Panc1 (cell line): ENCODE results near the gene FNDC8. TPM values are rescaled to one million over a fixed set of nuclear protein-coding genes. Genes with fewer than 3 reads are reported as not detected.

Experiments used
- ATAC-seq: fragments of 200-7000 bp; cut with Tn5 transposase; 2 replicates; pipeline ENCODE4 v1.9.1; 2020; ENCODE audit warnings: mild to moderate bottlenecking, moderate library complexity
- BruUV-seq: library from RNA; stranded (reverse); fragments of 400-500 nt; replicated peaks from 2 replicates; lab custom pipeline; 2021; lab: Mats Ljungman, UMichigan
- CTCF ChIA-PET: fragments of 300-600 bp; sonication (Branson Sonifier 250); formaldehyde crosslinking; loops from one replicate; lab custom pipeline; 2022; ENCODE audit warnings: antibody characterized with exemption; lab: Charles Lee
- POLR2A ChIA-PET: fragments of 300-600 bp; sonication (Branson Sonifier 250); formaldehyde crosslinking; loops from one replicate; lab custom pipeline; 2022; ENCODE audit warnings: antibody characterized with exemption; lab: Charles Lee
- DNase-seq: peaks from one replicate; pipeline ENCODE4 v3.0.0-alpha.2; 2010; ENCODE audit warnings: low read depth, low spot score
- H3K27ac ChIP-seq: 2 replicates; pipeline ENCODE4 v1.5.1; 2011; ENCODE audit warnings: mild to moderate bottlenecking, low read length, inconsistent platforms
- H3K27me3 ChIP-seq: fragments of 200-500 bp; sonication (Bioruptor generic); 2 replicates; pipeline ENCODE4 v1.6.0; 2014; ENCODE audit warnings: low read length, inconsistent platforms; ENCODE audit not compliant: control insufficient read depth, insufficient read depth
- H3K36me3 ChIP-seq: fragments of 200-500 bp; sonication (Bioruptor generic); 2 replicates; pipeline ENCODE4 v1.5.1; 2014; ENCODE audit warnings: inconsistent platforms, mild to moderate bottlenecking, low read length, moderate library complexity; ENCODE audit not compliant: control insufficient read depth, insufficient read depth
- H3K4me1 ChIP-seq: 2 replicates; pipeline ENCODE4 v1.5.1; 2011; ENCODE audit warnings: inconsistent platforms, mild to moderate bottlenecking, low read length, moderate library complexity; ENCODE audit not compliant: control insufficient read depth, insufficient read depth
- H3K4me3 ChIP-seq, 2 experiments: 2 replicates each; pipeline ENCODE4 v1.5.1; 2011 to 2012; ENCODE audit warnings: low read depth in 2 of 2, low read length in 2 of 2, mild to moderate bottlenecking in 2 of 2, inconsistent platforms in 1 of 2, moderate library complexity in 1 of 2
- H3K9me3 ChIP-seq: fragments of 200-500 bp; sonication (Bioruptor generic); 2 replicates; pipeline ENCODE4 v1.5.1; 2014; ENCODE audit warnings: low read depth, mild to moderate bottlenecking, inconsistent platforms, low read length, moderate library complexity; ENCODE audit not compliant: control insufficient read depth, insufficient read depth
- POLR2AphosphoS5 ChIP-seq: IDR thresholded peaks from 2 replicates; pipeline ENCODE4 v1.6.1; 2012; ENCODE audit warnings: mild to moderate bottlenecking, low read depth, low read length, moderate library complexity
- SIN3A ChIP-seq: IDR thresholded peaks from 2 replicates; pipeline ENCODE4 v1.6.1; 2012; ENCODE audit warnings: low read depth, mild to moderate bottlenecking, low read length, moderate library complexity, borderline replicate concordance; ENCODE audit not compliant: insufficient read depth
- TCF7L2 ChIP-seq: IDR thresholded peaks from 2 replicates; pipeline ENCODE4 v1.6.1; 2011; ENCODE audit warnings: mild to moderate bottlenecking, low read depth, low read length, inconsistent platforms
- in situ Hi-C: cut with HindIII; loops from 2 replicates; pipeline ENCODE4 v1.10.0; 2016; ENCODE audit warnings: low sequenced_read_pairs, low pct_unique_long_range_greater_than_20kb
- intact Hi-C: fragments of 100-400 bp; cut with micrococcal nuclease; formaldehyde crosslinking; loops from one replicate; pipeline ENCODE4 v1.10.0; 2022; ENCODE audit not compliant: unreplicated experiment
- total RNA-seq: library from RNA; stranded (reverse); gene quantifications from one replicate; pipeline ENCODE4 v1.2.1, GENCODE V29; 2021; ENCODE audit not compliant: unreplicated experiment
- TF ChIP-seq, protein P1 (sequence below), 2 experiments: IDR thresholded peaks; 2 replicates each; pipeline ENCODE4 v1.6.1; 2011 to 2012; ENCODE audit warnings: low read depth in 2 of 2, control low read depth in 1 of 2, low read length in 1 of 2, mild to moderate bottlenecking in 1 of 2, moderate library complexity in 1 of 2; ENCODE audit not compliant: insufficient read depth in 1 of 2
- TF ChIP-seq, protein P2 (sequence below): fragments of 450-650 bp; IDR thresholded peaks from 2 replicates; pipeline ENCODE4 v1.5.1; 2017; ENCODE audit warnings: mild to moderate bottlenecking

FNDC8 gene
- total RNA-seq, 1 experiment from 2014 or later, result not detected

DNA sequence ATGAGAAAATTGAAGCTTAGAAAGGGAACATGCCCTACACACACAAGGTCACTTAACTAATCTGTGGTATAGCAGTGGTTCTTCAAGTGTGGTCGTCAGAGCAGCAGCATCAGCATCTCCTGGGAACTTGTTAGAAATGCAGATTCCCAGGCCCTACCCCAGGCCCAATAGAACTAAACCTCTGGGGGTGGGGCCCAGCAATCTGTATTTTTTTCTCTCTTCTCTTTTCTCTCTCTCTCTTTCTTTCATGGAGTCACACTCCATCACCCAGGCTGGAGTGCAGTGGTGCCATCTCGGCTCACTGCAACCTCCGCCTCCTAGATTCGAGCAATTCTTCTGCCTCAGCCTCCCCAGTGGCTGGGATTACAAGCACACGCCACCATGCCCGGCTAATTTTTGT is 16.8 kb downstream of the FNDC8 start:
- H3K9me3 ChIP-seq, result no peaks in the 10 kb centered on the region
- CTCF ChIA-PET, result no interaction called here
- BruUV-seq, result no TSS peak
- no peaks in the 10 kb centered on the region for H3K27me3 ChIP-seq
- no peak overlapping the region for H3K27ac ChIP-seq
- H3K4me1 ChIP-seq, result peaks cover 4% of the 10 kb centered on the region; the same call in 1 of the 2 replicates
- in situ Hi-C loops, result no loop called here
- POLR2A ChIA-PET, result no interaction called here
- no peak for TF ChIP-seq POLR2AphosphoS5
- no peak for TF ChIP-seq TCF7L2
- TF ChIP-seq, protein P1, sequence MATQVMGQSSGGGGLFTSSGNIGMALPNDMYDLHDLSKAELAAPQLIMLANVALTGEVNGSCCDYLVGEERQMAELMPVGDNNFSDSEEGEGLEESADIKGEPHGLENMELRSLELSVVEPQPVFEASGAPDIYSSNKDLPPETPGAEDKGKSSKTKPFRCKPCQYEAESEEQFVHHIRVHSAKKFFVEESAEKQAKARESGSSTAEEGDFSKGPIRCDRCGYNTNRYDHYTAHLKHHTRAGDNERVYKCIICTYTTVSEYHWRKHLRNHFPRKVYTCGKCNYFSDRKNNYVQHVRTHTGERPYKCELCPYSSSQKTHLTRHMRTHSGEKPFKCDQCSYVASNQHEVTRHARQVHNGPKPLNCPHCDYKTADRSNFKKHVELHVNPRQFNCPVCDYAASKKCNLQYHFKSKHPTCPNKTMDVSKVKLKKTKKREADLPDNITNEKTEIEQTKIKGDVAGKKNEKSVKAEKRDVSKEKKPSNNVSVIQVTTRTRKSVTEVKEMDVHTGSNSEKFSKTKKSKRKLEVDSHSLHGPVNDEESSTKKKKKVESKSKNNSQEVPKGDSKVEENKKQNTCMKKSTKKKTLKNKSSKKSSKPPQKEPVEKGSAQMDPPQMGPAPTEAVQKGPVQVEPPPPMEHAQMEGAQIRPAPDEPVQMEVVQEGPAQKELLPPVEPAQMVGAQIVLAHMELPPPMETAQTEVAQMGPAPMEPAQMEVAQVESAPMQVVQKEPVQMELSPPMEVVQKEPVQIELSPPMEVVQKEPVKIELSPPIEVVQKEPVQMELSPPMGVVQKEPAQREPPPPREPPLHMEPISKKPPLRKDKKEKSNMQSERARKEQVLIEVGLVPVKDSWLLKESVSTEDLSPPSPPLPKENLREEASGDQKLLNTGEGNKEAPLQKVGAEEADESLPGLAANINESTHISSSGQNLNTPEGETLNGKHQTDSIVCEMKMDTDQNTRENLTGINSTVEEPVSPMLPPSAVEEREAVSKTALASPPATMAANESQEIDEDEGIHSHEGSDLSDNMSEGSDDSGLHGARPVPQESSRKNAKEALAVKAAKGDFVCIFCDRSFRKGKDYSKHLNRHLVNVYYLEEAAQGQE (IDR thresholded peaks at IDR 0.05; ENCODE audit: insufficient read depth in 1 of 2, low read depth in 2 of 2, low read length in 1 of 2), result no peak
- TF ChIP-seq, protein P2, sequence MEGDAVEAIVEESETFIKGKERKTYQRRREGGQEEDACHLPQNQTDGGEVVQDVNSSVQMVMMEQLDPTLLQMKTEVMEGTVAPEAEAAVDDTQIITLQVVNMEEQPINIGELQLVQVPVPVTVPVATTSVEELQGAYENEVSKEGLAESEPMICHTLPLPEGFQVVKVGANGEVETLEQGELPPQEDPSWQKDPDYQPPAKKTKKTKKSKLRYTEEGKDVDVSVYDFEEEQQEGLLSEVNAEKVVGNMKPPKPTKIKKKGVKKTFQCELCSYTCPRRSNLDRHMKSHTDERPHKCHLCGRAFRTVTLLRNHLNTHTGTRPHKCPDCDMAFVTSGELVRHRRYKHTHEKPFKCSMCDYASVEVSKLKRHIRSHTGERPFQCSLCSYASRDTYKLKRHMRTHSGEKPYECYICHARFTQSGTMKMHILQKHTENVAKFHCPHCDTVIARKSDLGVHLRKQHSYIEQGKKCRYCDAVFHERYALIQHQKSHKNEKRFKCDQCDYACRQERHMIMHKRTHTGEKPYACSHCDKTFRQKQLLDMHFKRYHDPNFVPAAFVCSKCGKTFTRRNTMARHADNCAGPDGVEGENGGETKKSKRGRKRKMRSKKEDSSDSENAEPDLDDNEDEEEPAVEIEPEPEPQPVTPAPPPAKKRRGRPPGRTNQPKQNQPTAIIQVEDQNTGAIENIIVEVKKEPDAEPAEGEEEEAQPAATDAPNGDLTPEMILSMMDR, result no peak
- TF ChIP-seq SIN3A, result no peak
- ATAC-seq (no peak), DNase-seq (no peak)
- no peak overlapping the region for H3K4me3 ChIP-seq
- H3K36me3 ChIP-seq, result peaks cover 17% of the 10 kb centered on the region
- intact Hi-C loops, result no loop called here

DNA sequence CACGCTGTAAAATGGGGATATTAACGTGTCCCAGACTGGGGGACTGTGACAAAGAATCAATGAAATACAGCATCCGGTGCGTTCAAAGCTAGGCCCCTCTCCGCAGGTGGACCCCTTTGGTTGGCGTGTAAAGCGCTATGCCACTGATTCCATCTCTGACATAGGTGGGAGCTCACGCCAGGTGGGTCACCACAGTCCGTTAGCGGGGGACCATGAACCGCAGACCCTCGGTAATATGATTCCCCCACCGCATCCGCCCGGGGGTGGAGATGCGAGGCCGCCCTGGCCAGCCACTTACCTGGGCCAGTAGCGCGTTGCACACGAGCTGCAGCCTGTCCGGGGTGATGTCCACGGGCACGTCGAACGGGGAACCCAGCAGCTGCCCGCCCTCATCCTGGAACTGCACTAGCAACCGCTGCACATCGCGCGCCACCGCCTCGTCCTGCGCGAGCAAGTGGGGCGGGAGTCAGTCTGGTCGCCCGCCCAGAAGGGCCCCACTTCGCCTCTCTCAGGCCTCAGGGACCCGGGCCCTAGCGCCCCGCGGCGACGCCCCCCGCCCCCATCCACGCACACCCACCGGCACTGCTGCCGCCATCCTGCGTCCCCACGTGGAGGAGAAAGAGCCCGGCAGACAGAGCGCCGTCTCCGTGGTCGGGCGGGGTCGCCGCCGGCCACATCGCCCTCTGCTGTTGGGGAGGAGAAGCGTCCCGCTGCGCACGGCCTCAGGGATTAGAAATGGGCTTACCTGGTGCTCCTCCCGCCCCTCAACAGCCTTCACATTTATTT is 20.5 kb downstream of the FNDC8 start, which contains the start of gene NLE1:
NLE1 (minus strand) TSS at position 623 of the 786 bp plus-strand sequence; CDS start at position 595, 28 bp downstream.
- peak within 1 kb of the TSS; percentile 83 for H3K27ac ChIP-seq
- in situ Hi-C loops, result no loop called here
- H3K27me3 ChIP-seq, result no peaks in the 10 kb centered on the region
- H3K4me3 ChIP-seq, result peak within 1 kb of the TSS; percentile 87
- DNase-seq, result no peak
- intact Hi-C loops, result no loop called here
- ChIA-PET POLR2A (no interaction called here), CTCF (interaction anchor here (1.1 kb wide), 1 partner anchor 178 kb away, joined by 3 read pairs; no protein-coding TSS in a partner anchor)
- ATAC-seq, result peak; percentile 96
- TF ChIP-seq SIN3A (peak; percentile 99), TCF7L2 (0 out of 2 replicates have a peak, but pooled peaks have one; percentile 43), POLR2AphosphoS5 (peak; percentile 92)
- TF ChIP-seq, protein P2, result peak; percentile 98
- TF ChIP-seq, protein P1 (IDR thresholded peaks at IDR 0.05; ENCODE audit: insufficient read depth in 1 of 2, low read depth in 2 of 2, low read length in 1 of 2), result no peak
- BruUV-seq, result TSS peak; percentile 92
- H3K9me3 ChIP-seq, result no peaks in the 10 kb centered on the region
- 0 out of 2 replicates have a peak, but pooled peaks cover 4% of the 10 kb centered on the region for H3K36me3 ChIP-seq
- peaks cover 4% of the 10 kb centered on the region; the same call in 1 of the 2 replicates for H3K4me1 ChIP-seq
